SK-N-SH (cell line): Measurements from ENCODE around the gene LHX4. TPM values are rescaled to one million over a fixed set of nuclear protein-coding genes. Genes with fewer than 3 reads are reported as not detected.

Experiments used
- CTCF ChIA-PET: fragments of 300-600, 350-600 bp; formaldehyde crosslinking; extraction: SDS; loops from one replicate; lab custom pipeline; 2021; lab: Yijun Ruan, JAX
- POLR2A ChIA-PET: fragments of 350-600 bp; sonication (Branson Sonifier 250); formaldehyde crosslinking; extraction: SDS; loops from one replicate; lab custom pipeline; 2020; ENCODE audit warnings: antibody characterized with exemption, inconsistent platforms; lab: Yijun Ruan, JAX
- DNase-seq: peaks from one replicate; pipeline ENCODE4 v3.0.0; 2012
- H2AFZ ChIP-seq: fragments of 200-600 bp; sonication (generic); 2 replicates; pipeline ENCODE4 v1.8.1; 2016; ENCODE audit warnings: antibody characterized with exemption, mild to moderate bottlenecking, low read depth
- H3F3A ChIP-seq: fragments of 200-600 bp; sonication (generic); replicated peaks from 2 replicates; pipeline ENCODE3; 2016; ENCODE audit warnings: antibody characterized with exemption, mild to moderate bottlenecking; ENCODE audit not compliant: insufficient read depth
- H3K27ac ChIP-seq, 2 experiments: fragments of 200-500 bp in 1 of 2; fragments of 200-600 bp in 1 of 2; sonication (Bioruptor generic) in 1 of 2; sonication (generic), shearing (Covaris generic) in 1 of 2; 2 replicates each; pipeline versions ENCODE4 v1.5.1 to v1.6.1; 2014 to 2016; ENCODE audit warnings: low read depth in 2 of 2, inconsistent platforms in 1 of 2, low read length in 1 of 2, mild to moderate bottlenecking in 1 of 2, mixed read lengths in 1 of 2
- H3K27me3 ChIP-seq: fragments of 200-600 bp; sonication (generic), shearing (Covaris generic); 2 replicates; pipeline ENCODE4 v1.6.1; 2016; ENCODE audit warnings: mixed run types; ENCODE audit not compliant: insufficient read depth
- H3K36me3 ChIP-seq, 2 experiments: fragments of 200-500 bp in 1 of 2; fragments of 200-600 bp in 1 of 2; sonication (Bioruptor generic) in 1 of 2; sonication (generic) in 1 of 2; replicated peaks in 1 of 2; 2 replicates each; pipeline versions ENCODE3 to v1.5.1; 2014 to 2016; ENCODE audit warnings: low read length in 1 of 2, mild to moderate bottlenecking in 1 of 2; ENCODE audit not compliant: insufficient read depth in 2 of 2, control insufficient read depth in 1 of 2
- H3K4me1 ChIP-seq, 2 experiments: fragments of 200-500 bp in 1 of 2; fragments of 200-600 bp in 1 of 2; sonication (Bioruptor generic) in 1 of 2; sonication (generic), shearing (Covaris generic) in 1 of 2; 2 replicates each; pipeline versions ENCODE4 v1.5.1 to v1.6.1; 2014 to 2016; ENCODE audit warnings: low read depth in 1 of 2, low read length in 1 of 2, mixed run types in 1 of 2; ENCODE audit not compliant: insufficient read depth in 2 of 2, control insufficient read depth in 1 of 2
- H3K4me2 ChIP-seq: fragments of 200-600 bp; sonication (generic), shearing (Covaris generic); 2 replicates; pipeline ENCODE4 v1.6.1; 2017; ENCODE audit warnings: mixed run types
- H3K4me3 ChIP-seq, 2 experiments: fragments of 200-500 bp in 1 of 2; fragments of 200-600 bp in 1 of 2; sonication (Bioruptor generic) in 1 of 2; sonication (generic), shearing (Covaris generic) in 1 of 2; 2 replicates each; pipeline versions ENCODE4 v1.5.1 to v1.8.1; 2014 to 2016; ENCODE audit warnings: low read depth in 2 of 2, inconsistent platforms in 1 of 2, low read length in 1 of 2, mild to moderate bottlenecking in 1 of 2, mixed read lengths in 1 of 2, moderate library complexity in 1 of 2
- H3K79me2 ChIP-seq: fragments of 200-600 bp; sonication (generic); 2 replicates; pipeline ENCODE4 v1.8.1; 2017; ENCODE audit warnings: mild to moderate bottlenecking; ENCODE audit not compliant: insufficient read depth
- H3K9ac ChIP-seq: fragments of 200-600 bp; sonication (generic); 2 replicates; pipeline ENCODE4 v1.6.1; 2017; ENCODE audit warnings: mixed run types
- H3K9me2 ChIP-seq: fragments of 200-600 bp; sonication (generic); 2 replicates; pipeline ENCODE4 v1.6.1; 2017; ENCODE audit warnings: mixed run types
- H3K9me3 ChIP-seq: fragments of 200-600 bp; sonication (generic); 2 replicates; pipeline ENCODE4 v1.6.1; 2017; ENCODE audit warnings: mixed run types, mild to moderate bottlenecking, moderate library complexity
- H4K20me1 ChIP-seq: fragments of 200-600 bp; sonication (generic); 2 replicates; pipeline ENCODE4 v1.6.1; 2017; ENCODE audit warnings: mild to moderate bottlenecking, mixed run types; ENCODE audit not compliant: insufficient read depth
- CHD2 ChIP-seq: fragments of 150-350 bp; IDR thresholded peaks from 2 replicates; pipeline ENCODE4 v1.6.1; 2018; ENCODE audit warnings: low read length; ENCODE audit not compliant: partially characterized antibody
- ELF1 ChIP-seq: IDR thresholded peaks from 2 replicates; pipeline ENCODE4 v1.4.0; 2012
- FOXJ3 ChIP-seq: sonication (generic); formaldehyde crosslinking; IDR thresholded peaks from 2 replicates; pipeline ENCODE4 v1.5.1; 2020; ENCODE audit warnings: mild to moderate bottlenecking, missing genetic modification reagents
- FOXM1 ChIP-seq: IDR thresholded peaks from 2 replicates; pipeline ENCODE4 v1.4.0; 2012; ENCODE audit warnings: low read depth, mild to moderate bottlenecking
- MEF2A ChIP-seq: IDR thresholded peaks from 2 replicates; pipeline ENCODE4 v1.4.0; 2012; ENCODE audit warnings: low read depth, borderline replicate concordance
- MXI1 ChIP-seq: IDR thresholded peaks from 2 replicates; pipeline ENCODE4 v1.6.1; 2012; ENCODE audit warnings: mild to moderate bottlenecking, low read depth, low read length, improper control_type of control experiment
- RFX5 ChIP-seq: IDR thresholded peaks from 2 replicates; pipeline ENCODE4 v1.6.1; 2012; ENCODE audit warnings: mild to moderate bottlenecking, improper control_type of control experiment, low read length
- SIN3A ChIP-seq: IDR thresholded peaks from 2 replicates; pipeline ENCODE4 v1.6.1; 2012; ENCODE audit warnings: low read depth, mild to moderate bottlenecking, low read length, moderate library complexity, borderline replicate concordance
- TAF1 ChIP-seq: IDR thresholded peaks from 2 replicates; pipeline ENCODE4 v1.6.1; 2012; ENCODE audit warnings: low read depth, mild to moderate bottlenecking, low read length, moderate library complexity, borderline replicate concordance
- TCF12 ChIP-seq: IDR thresholded peaks from 2 replicates; pipeline ENCODE4 v1.4.0; 2012
- TEAD4 ChIP-seq: IDR thresholded peaks from 2 replicates; pipeline ENCODE4 v1.4.0; 2012; ENCODE audit warnings: mild to moderate bottlenecking, borderline replicate concordance; ENCODE audit not compliant: insufficient read depth
- polyA plus RNA-seq, 3 experiments: library from polyadenylated mRNA; depleted of rRNA; stranded (reverse); fragments of >200 nt; gene quantifications; 2 replicates each; pipeline ENCODE4 v1.2.3, GENCODE V29; 2012
- TF ChIP-seq, protein P1 (sequence below): IDR thresholded peaks from 2 replicates; pipeline ENCODE4; 2012
- TF ChIP-seq, protein P2 (sequence below): IDR thresholded peaks from 2 replicates; pipeline ENCODE4 v1.6.1; 2012; ENCODE audit warnings: mild to moderate bottlenecking, low read depth, low read length, moderate library complexity
- TF ChIP-seq, protein P3 (sequence below): fragments of 150-350 bp; IDR thresholded peaks from 2 replicates; pipeline ENCODE4 v1.6.1; 2016; ENCODE audit warnings: mild to moderate bottlenecking, low read depth, low read length
- TF ChIP-seq, protein P4 (sequence below): fragments of 200-600 bp; sonication (generic); IDR thresholded peaks from 2 replicates; pipeline ENCODE4 v1.6.1; 2017; ENCODE audit warnings: antibody characterized with exemption, mild to moderate bottlenecking, moderate library complexity

Gene LHX4
- polyA plus RNA-seq, 1 of the 3 experiments (the other 2 are of a cell fraction) = not detected

DNA sequence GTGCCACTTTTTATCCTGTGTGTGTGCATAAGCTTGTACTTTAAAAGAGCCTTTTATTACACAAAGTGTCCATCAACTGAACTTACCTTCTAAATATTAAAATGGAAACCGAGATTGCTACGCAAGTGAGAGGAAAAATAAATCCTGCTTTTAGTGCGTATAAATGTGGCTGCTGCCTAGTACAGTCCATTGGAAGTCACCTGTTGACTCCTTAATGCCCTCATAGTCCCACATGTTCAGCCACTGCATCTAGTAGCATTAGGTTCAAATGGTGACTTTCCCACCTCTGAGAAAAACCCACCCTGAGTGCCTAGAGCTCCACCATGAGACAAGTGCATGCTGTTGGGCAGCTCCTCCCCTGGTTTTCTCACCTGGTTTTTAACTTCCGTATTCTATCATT, 53.0 kb downstream of the LHX4 start (continued):
- no peak for TF ChIP-seq TAF1
- TF ChIP-seq, protein P1, sequence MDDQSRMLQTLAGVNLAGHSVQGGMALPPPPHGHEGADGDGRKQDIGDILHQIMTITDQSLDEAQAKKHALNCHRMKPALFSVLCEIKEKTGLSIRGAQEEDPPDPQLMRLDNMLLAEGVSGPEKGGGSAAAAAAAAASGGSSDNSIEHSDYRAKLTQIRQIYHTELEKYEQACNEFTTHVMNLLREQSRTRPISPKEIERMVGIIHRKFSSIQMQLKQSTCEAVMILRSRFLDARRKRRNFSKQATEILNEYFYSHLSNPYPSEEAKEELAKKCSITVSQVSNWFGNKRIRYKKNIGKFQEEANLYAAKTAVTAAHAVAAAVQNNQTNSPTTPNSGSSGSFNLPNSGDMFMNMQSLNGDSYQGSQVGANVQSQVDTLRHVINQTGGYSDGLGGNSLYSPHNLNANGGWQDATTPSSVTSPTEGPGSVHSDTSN = no peak

DNA sequence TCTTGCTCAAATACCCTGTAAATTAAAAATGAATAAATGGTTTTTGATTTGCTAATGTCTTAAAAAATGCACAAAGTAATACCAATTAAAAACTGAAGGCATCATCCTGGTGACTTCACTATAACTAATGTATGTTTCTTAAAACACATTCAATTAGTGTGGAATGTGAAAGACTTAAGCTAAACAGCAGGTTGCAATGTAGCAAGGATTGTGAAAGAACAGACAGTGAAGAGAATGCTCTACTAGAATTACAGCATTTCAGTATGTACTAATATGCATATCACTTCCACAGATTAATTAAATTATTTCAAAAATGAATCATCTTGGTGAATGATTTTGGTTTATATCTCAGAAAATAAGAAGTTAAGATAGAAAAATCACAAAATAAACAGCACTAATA, 56.4 kb downstream of the LHX4 start:
- H3K9me2 ChIP-seq = no peaks in the 10 kb centered on the region
- peaks cover 0 to 9% of the 10 kb centered on the region in 2 experiments; a peak in 2 of 4 replicates for H3K4me1 ChIP-seq
- H3F3A ChIP-seq = no peaks in the 10 kb centered on the region
- H2AFZ ChIP-seq = no peak overlapping the region
- no peaks in the 10 kb centered on the region for H4K20me1 ChIP-seq
- POLR2A ChIA-PET = no interaction called here
- H3K9me3 ChIP-seq = no peaks in the 10 kb centered on the region
- no peak overlapping the region for H3K4me2 ChIP-seq
- no peaks in the 10 kb centered on the region for H3K27me3 ChIP-seq
- no peaks in the 10 kb centered on the region for H3K79me2 ChIP-seq
- TF ChIP-seq, protein P2, sequence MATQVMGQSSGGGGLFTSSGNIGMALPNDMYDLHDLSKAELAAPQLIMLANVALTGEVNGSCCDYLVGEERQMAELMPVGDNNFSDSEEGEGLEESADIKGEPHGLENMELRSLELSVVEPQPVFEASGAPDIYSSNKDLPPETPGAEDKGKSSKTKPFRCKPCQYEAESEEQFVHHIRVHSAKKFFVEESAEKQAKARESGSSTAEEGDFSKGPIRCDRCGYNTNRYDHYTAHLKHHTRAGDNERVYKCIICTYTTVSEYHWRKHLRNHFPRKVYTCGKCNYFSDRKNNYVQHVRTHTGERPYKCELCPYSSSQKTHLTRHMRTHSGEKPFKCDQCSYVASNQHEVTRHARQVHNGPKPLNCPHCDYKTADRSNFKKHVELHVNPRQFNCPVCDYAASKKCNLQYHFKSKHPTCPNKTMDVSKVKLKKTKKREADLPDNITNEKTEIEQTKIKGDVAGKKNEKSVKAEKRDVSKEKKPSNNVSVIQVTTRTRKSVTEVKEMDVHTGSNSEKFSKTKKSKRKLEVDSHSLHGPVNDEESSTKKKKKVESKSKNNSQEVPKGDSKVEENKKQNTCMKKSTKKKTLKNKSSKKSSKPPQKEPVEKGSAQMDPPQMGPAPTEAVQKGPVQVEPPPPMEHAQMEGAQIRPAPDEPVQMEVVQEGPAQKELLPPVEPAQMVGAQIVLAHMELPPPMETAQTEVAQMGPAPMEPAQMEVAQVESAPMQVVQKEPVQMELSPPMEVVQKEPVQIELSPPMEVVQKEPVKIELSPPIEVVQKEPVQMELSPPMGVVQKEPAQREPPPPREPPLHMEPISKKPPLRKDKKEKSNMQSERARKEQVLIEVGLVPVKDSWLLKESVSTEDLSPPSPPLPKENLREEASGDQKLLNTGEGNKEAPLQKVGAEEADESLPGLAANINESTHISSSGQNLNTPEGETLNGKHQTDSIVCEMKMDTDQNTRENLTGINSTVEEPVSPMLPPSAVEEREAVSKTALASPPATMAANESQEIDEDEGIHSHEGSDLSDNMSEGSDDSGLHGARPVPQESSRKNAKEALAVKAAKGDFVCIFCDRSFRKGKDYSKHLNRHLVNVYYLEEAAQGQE = no peak
- TF ChIP-seq ELF1 = no peak
- no peak for TF ChIP-seq SIN3A
- TF ChIP-seq TEAD4 = no peak
- TF ChIP-seq FOXM1 = no peak
- TF ChIP-seq, protein P3, sequence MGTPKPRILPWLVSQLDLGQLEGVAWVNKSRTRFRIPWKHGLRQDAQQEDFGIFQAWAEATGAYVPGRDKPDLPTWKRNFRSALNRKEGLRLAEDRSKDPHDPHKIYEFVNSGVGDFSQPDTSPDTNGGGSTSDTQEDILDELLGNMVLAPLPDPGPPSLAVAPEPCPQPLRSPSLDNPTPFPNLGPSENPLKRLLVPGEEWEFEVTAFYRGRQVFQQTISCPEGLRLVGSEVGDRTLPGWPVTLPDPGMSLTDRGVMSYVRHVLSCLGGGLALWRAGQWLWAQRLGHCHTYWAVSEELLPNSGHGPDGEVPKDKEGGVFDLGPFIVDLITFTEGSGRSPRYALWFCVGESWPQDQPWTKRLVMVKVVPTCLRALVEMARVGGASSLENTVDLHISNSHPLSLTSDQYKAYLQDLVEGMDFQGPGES = no peak
- no peak for TF ChIP-seq TCF12
- TF ChIP-seq FOXJ3 (CRISPR knock-in tag) = no peak
- TF ChIP-seq, protein P4, sequence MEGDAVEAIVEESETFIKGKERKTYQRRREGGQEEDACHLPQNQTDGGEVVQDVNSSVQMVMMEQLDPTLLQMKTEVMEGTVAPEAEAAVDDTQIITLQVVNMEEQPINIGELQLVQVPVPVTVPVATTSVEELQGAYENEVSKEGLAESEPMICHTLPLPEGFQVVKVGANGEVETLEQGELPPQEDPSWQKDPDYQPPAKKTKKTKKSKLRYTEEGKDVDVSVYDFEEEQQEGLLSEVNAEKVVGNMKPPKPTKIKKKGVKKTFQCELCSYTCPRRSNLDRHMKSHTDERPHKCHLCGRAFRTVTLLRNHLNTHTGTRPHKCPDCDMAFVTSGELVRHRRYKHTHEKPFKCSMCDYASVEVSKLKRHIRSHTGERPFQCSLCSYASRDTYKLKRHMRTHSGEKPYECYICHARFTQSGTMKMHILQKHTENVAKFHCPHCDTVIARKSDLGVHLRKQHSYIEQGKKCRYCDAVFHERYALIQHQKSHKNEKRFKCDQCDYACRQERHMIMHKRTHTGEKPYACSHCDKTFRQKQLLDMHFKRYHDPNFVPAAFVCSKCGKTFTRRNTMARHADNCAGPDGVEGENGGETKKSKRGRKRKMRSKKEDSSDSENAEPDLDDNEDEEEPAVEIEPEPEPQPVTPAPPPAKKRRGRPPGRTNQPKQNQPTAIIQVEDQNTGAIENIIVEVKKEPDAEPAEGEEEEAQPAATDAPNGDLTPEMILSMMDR = no peak
- TF ChIP-seq CHD2 = no peak
- TF ChIP-seq MEF2A = no peak
- no peak for TF ChIP-seq MXI1
- TF ChIP-seq, protein P1 = no peak
- TF ChIP-seq RFX5 = no peak
- no peak overlapping the region for H3K4me3 ChIP-seq
- CTCF ChIA-PET = no interaction called here
- H3K36me3 ChIP-seq = peaks cover 20 to 28% of the 10 kb centered on the region in 2 experiments
- no peak overlapping the region for H3K27ac ChIP-seq
- no peak overlapping the region for H3K9ac ChIP-seq
- DNase-seq = no peak
